Measurements from ENCODE around the gene ANKRD11.
"Not testable (repeated sequence)": the region's sequence is repeated elsewhere in the genome, so short reads cannot be mapped to it uniquely, and the experiment has no call there.

Gene ANKRD11

GRCh38 chr16:89344846-89345611 is 145.3 kb downstream of the ANKRD11 start:
- DNase-seq (ENCODE audit: low read depth), result no peak

GRCh38 chr16:89344458-89344834 is 145.9 kb downstream of the ANKRD11 start:
- no peak for DNase-seq (ENCODE audit: low read depth)

GRCh38 chr16:89343501-89344457 is 146.6 kb downstream of the ANKRD11 start:
- DNase-seq (ENCODE audit: low read depth), result no peak

GRCh38 chr16:89341697-89342694 is 148.4 kb downstream of the ANKRD11 start:
- DNase-seq (ENCODE audit: low read depth), result no peak

GRCh38 chr16:89341279-89341678 is 149.1 kb downstream of the ANKRD11 start:
- DNase-seq (ENCODE audit: low read depth), result no peak

- DNase-seq (ENCODE audit: low read depth), result no peak
Observed at GRCh38 chr16:89338863-89339262, 151.5 kb downstream of the ANKRD11 start.

GRCh38 chr16:89337965-89338364 is 152.4 kb downstream of the ANKRD11 start:
- DNase-seq (ENCODE audit: low read depth), result no peak

GRCh38 chr16:89335803-89336485 is 154.4 kb downstream of the ANKRD11 start:
- no peak for DNase-seq (ENCODE audit: low read depth)

- DNase-seq (ENCODE audit: low read depth), result no peak
Observed at GRCh38 chr16:89334988-89335802, 155.2 kb downstream of the ANKRD11 start.

GRCh38 chr16:89334461-89334860 is 155.9 kb downstream of the ANKRD11 start:
- DNase-seq (ENCODE audit: low read depth), result no peak

GRCh38 chr16:89334050-89334449 is 156.3 kb downstream of the ANKRD11 start:
- no peak for DNase-seq (ENCODE audit: low read depth)

GRCh38 chr16:89333401-89334001 is 156.9 kb downstream of the ANKRD11 start:
- not testable (repeated sequence) for DNase-seq (ENCODE audit: low read depth)

GRCh38 chr16:89332902-89333245 is 157.5 kb downstream of the ANKRD11 start:
- DNase-seq (ENCODE audit: low read depth), result no peak

- DNase-seq (ENCODE audit: low read depth), result no peak
Observed at GRCh38 chr16:89332243-89332901, 158.0 kb downstream of the ANKRD11 start.

- DNase-seq (ENCODE audit: low read depth), result no peak
Observed at GRCh38 chr16:89331371-89332109, 158.8 kb downstream of the ANKRD11 start.

- no peak for DNase-seq (ENCODE audit: low read depth)
Observed at GRCh38 chr16:89330177-89330856, 160.0 kb downstream of the ANKRD11 start.

GRCh38 chr16:89329830-89330176 is 160.6 kb downstream of the ANKRD11 start:
- not testable (repeated sequence) for DNase-seq (ENCODE audit: low read depth)
